Trophoblast cell (in vitro differentiated cells and primary cell): ENCODE results near the gene CHST15.

Source experiments
- DNase-seq, 2 donors: peaks; one replicate each; pipeline ENCODE4 v3.0.0-alpha.2; 2016
- H2AFZ ChIP-seq: 2 replicates; pipeline ENCODE4 v1.6.1; 2013; ENCODE audit warnings: low read length, moderate library complexity, mild to moderate bottlenecking; ENCODE audit not compliant: insufficient read depth, poor library complexity
- H2AK5ac ChIP-seq: 2 replicates; pipeline ENCODE4 v1.6.1; 2013; ENCODE audit warnings: mild to moderate bottlenecking, low read length
- H2BK120ac ChIP-seq: 2 replicates; pipeline ENCODE4 v1.6.1; 2013; ENCODE audit warnings: low read length, mild to moderate bottlenecking, moderate library complexity; ENCODE audit not compliant: insufficient read depth, poor library complexity
- H2BK12ac ChIP-seq: 2 replicates; pipeline ENCODE4 v1.6.1; 2013; ENCODE audit warnings: mild to moderate bottlenecking, low read length, moderate library complexity
- H2BK5ac ChIP-seq: 2 replicates; pipeline ENCODE4 v1.6.1; 2013; ENCODE audit warnings: low read length, low read depth, moderate library complexity, mild to moderate bottlenecking; ENCODE audit not compliant: poor library complexity
- H3K14ac ChIP-seq: 2 replicates; pipeline ENCODE4 v1.6.1; 2013; ENCODE audit warnings: mild to moderate bottlenecking, low read length
- H3K18ac ChIP-seq: 2 replicates; pipeline ENCODE4 v1.6.1; 2013; ENCODE audit warnings: mild to moderate bottlenecking, low read length
- H3K23ac ChIP-seq: 2 replicates; pipeline ENCODE4 v1.6.1; 2013; ENCODE audit warnings: low read length
- H3K27ac ChIP-seq: 2 replicates; pipeline ENCODE4 v1.5.1; 2013; ENCODE audit warnings: low read depth, mild to moderate bottlenecking, inconsistent platforms, low read length, moderate library complexity
- H3K27me3 ChIP-seq: 2 replicates; pipeline ENCODE4 v1.6.1; 2013; ENCODE audit warnings: inconsistent platforms, mild to moderate bottlenecking, low read length, moderate library complexity; ENCODE audit not compliant: insufficient read depth
- H3K36me3 ChIP-seq, 2 experiments: 1 replicate in 1 of 2; 2 replicates in 1 of 2; pipeline ENCODE4 v1.6.1; 2013; ENCODE audit warnings: low read length in 2 of 2, mild to moderate bottlenecking in 2 of 2, moderate library complexity in 1 of 2; ENCODE audit not compliant: insufficient read depth in 2 of 2, control insufficient read depth in 1 of 2
- H3K4ac ChIP-seq: 2 replicates; pipeline ENCODE4 v1.6.1; 2013; ENCODE audit warnings: low read depth, mild to moderate bottlenecking, low read length, moderate library complexity
- H3K4me1 ChIP-seq, 2 experiments: 1 replicate in 1 of 2; 2 replicates in 1 of 2; pipeline ENCODE4 v1.6.1; 2013; ENCODE audit warnings: low read length in 2 of 2, mild to moderate bottlenecking in 2 of 2, moderate library complexity in 1 of 2; ENCODE audit not compliant: insufficient read depth in 2 of 2, control insufficient read depth in 1 of 2
- H3K4me2 ChIP-seq: 2 replicates; pipeline ENCODE4 v1.6.1; 2013; ENCODE audit warnings: inconsistent platforms, mild to moderate bottlenecking, low read length, moderate library complexity
- H3K4me3 ChIP-seq: 2 replicates; pipeline ENCODE4 v1.5.1; 2013; ENCODE audit warnings: mild to moderate bottlenecking, low read depth, low read length, inconsistent platforms
- H3K79me1 ChIP-seq: one replicate; pipeline ENCODE4 v1.6.1; 2013; ENCODE audit warnings: low read length
- H3K79me2 ChIP-seq: 2 replicates; pipeline ENCODE4 v1.6.1; 2013; ENCODE audit warnings: low read length, mild to moderate bottlenecking; ENCODE audit not compliant: control insufficient read depth, insufficient read depth, poor library complexity
- H3K9ac ChIP-seq: 2 replicates; pipeline ENCODE4 v1.6.1; 2013; ENCODE audit warnings: mild to moderate bottlenecking, low read length
- H3K9me3 ChIP-seq: 2 replicates; pipeline ENCODE4 v1.6.1; 2013; ENCODE audit warnings: low read depth, mild to moderate bottlenecking, control low read depth, inconsistent platforms, low read length; ENCODE audit not compliant: insufficient read depth
- H4K12ac ChIP-seq: 2 replicates; pipeline ENCODE4 v1.6.1; 2013; ENCODE audit warnings: low read depth, mild to moderate bottlenecking, low read length, moderate library complexity
- H4K8ac ChIP-seq: 2 replicates; pipeline ENCODE4 v1.6.1; 2013; ENCODE audit warnings: low read depth, mild to moderate bottlenecking, low read length, moderate library complexity
- H4K91ac ChIP-seq: one replicate; pipeline ENCODE4 v1.6.1; 2013; ENCODE audit warnings: low read depth, mild to moderate bottlenecking, low read length, moderate library complexity
- WGBS: extraction: QIAGEN DNeasy Blood & Tissue Kit; methylation state at CpG from one replicate; pipeline ENCODE4 v1.1.7; 2013; ENCODE audit warnings: missing lambda C conversion rate; ENCODE audit not compliant: insufficient read length, insufficient coverage; ENCODE audit errors: extremely low coverage; 5-methylcytosine and 5-hydroxymethylcytosine counted together

CHST15 gene

DNA sequence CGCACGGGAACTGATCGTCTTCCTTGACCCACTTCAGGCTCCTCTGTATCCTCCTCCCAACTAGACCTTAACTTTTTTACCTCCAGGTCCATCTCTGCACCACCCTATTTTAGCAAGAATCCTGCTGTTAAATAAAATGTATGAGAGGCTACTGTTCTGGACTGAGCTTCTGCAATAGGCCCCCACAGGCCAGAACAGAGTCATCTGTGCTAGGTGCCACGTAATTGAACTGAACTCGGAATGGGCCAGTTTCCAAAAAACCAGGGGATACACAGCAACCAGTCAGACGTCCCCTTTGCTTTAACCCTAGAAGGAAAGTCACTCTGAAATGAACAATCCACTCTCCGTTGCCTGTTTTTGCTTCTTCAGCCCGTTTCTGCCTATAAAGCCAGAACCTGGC is 71.3 kb downstream of the CHST15 start:
- no CpG with 5 or more reads among the region's 8 CpGs for WGBS
- no peak overlapping the region for H4K91ac ChIP-seq
- no peak overlapping the region for H2AK5ac ChIP-seq
- peaks cover 0 to 2% of the 10 kb centered on the region in 2 experiments for H3K4me1 ChIP-seq
- H3K9ac ChIP-seq = no peak overlapping the region
- no peak overlapping the region for H3K4ac ChIP-seq
- H3K79me1 ChIP-seq = no peaks in the 10 kb centered on the region
- no peaks in the 10 kb centered on the region for H3K36me3 ChIP-seq
- H3K27ac ChIP-seq = no peak overlapping the region
- DNase-seq = no peak
- no peak overlapping the region for H2BK120ac ChIP-seq
- no peaks in the 10 kb centered on the region for H3K27me3 ChIP-seq
- no peak overlapping the region for H3K4me2 ChIP-seq
- no peak overlapping the region for H3K23ac ChIP-seq
- no peak overlapping the region for H4K8ac ChIP-seq
- no peak overlapping the region for H3K14ac ChIP-seq
- H3K4me3 ChIP-seq = no peak overlapping the region
- no peak overlapping the region for H2AFZ ChIP-seq
- no peaks in the 10 kb centered on the region for H3K79me2 ChIP-seq
- H2BK12ac ChIP-seq = no peak overlapping the region
- no peak overlapping the region for H4K12ac ChIP-seq
- H3K9me3 ChIP-seq = no peaks in the 10 kb centered on the region
- no peak overlapping the region for H2BK5ac ChIP-seq
- H3K18ac ChIP-seq = no peak overlapping the region

DNA sequence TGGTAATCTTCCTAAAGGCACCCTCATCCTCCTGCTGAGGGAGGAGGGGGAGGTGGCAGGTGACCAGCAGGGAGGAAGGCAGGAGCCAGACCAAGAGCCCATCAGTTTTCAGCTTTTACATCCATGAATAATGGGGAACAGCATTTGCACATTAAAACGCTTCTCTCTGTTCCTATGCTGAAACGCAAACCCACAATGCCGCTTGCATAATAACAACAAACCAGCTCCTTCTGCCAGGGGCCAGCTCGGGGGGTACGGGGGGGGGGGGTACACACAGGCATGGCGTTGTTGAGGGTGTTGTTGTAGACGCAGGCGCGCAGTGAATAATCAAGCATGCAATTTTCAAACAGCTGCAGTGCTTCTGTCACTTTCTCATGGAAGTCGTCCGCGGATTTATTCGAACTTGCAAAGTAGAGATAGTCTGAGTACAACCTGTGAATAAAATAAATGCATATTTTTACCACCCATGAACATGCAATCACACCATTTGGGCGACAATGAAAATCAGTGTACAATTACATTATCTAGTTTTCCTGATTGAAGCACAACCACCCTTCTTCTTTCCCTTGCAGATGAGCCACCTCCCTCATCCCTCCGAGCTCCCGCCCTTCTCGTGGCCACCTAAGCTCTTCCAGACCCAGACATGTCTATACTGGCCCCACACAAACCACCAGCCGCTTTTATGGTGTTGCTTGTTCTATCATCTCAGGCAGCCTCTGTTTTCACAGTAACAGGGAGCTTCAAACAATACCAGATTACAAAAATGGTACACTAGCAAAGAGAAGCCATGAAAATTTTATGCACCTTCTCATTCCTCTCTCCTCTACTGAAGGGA is 72.2 kb downstream of the CHST15 start:
- Histone ChIP-seq H2BK120ac (no peak overlapping the region), H3K4ac (no peak overlapping the region), H3K79me2 (no peaks in the 10 kb centered on the region), H3K27ac (no peak overlapping the region), H2AFZ (no peak overlapping the region), H3K4me2 (no peak overlapping the region), H3K27me3 (no peaks in the 10 kb centered on the region), H2BK5ac (no peak overlapping the region), H2BK12ac (no peak overlapping the region), H4K12ac (no peak overlapping the region), H3K18ac (no peak overlapping the region), H3K4me3 (no peak overlapping the region), H3K23ac (no peak overlapping the region), H3K4me1 (peaks cover 0 to 2% of the 10 kb centered on the region in 2 experiments), H3K79me1 (no peaks in the 10 kb centered on the region), H4K8ac (no peak overlapping the region), H3K14ac (no peak overlapping the region), H3K9ac (no peak overlapping the region), H4K91ac (no peak overlapping the region), H3K36me3 (no peaks in the 10 kb centered on the region), H3K9me3 (no peaks in the 10 kb centered on the region), H2AK5ac (no peak overlapping the region)
- DNase-seq = no peak
- WGBS = no CpG with 5 or more reads among the region's 18 CpGs

- Histone ChIP-seq H3K4me2 (no peak overlapping the region), H3K14ac (no peak overlapping the region), H2BK5ac (no peak overlapping the region), H3K4ac (no peak overlapping the region), H3K9ac (no peak overlapping the region), H3K79me1 (no peaks in the 10 kb centered on the region), H4K8ac (no peak overlapping the region), H2BK120ac (no peak overlapping the region), H3K9me3 (no peaks in the 10 kb centered on the region), H3K4me1 (peaks cover 0 to 2% of the 10 kb centered on the region in 2 experiments), H3K27me3 (no peaks in the 10 kb centered on the region), H4K12ac (no peak overlapping the region), H2AFZ (no peak overlapping the region), H3K79me2 (no peaks in the 10 kb centered on the region), H3K36me3 (no peaks in the 10 kb centered on the region), H3K23ac (no peak overlapping the region), H3K27ac (no peak overlapping the region), H4K91ac (no peak overlapping the region), H2BK12ac (no peak overlapping the region), H2AK5ac (no peak overlapping the region), H3K18ac (no peak overlapping the region), H3K4me3 (no peak overlapping the region)
- WGBS = no CpG with 5 or more reads among the region's 13 CpGs
- no peak for DNase-seq
Measured at GRCh38 chr10:124019886-124020797, 73.3 kb downstream of the CHST15 start.

DNA sequence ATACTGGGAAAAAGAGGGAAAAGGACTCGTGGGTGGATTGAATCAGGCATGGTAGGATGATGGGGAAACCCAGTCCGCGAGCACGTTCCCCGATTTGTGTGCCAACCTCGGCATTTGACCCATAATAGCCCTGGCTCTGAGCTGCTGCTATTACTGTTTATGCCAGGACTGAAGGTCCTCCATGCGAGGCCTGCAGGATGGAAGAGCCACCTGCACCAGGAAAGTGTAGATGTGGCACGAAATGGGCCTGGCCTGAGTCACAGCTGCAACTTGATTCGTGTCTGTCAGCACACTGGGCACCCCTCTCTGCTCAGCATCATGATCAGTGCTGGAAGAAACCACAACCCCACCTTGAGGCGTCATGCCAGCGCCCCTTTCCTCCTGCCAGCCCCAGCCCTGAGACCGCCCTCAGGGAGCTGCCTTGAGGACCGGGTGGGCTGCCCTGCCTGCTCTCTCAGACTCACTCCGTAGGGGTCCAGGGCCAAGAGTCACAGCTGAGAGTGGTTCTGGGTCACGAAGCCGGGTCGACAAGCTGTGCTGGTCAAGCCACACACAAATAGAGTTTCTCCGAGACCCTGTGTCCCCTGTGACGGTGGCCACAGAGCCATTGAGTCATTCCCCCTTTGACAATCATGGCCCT is 74.4 kb downstream of the CHST15 start:
- Histone ChIP-seq H3K9me3 (no peaks in the 10 kb centered on the region), H3K4me2 (no peak overlapping the region), H4K12ac (no peak overlapping the region), H3K27me3 (no peaks in the 10 kb centered on the region), H3K4me1 (peaks cover 0 to 2% of the 10 kb centered on the region in 2 experiments), H4K91ac (no peak overlapping the region), H3K79me1 (no peaks in the 10 kb centered on the region), H2BK5ac (no peak overlapping the region), H3K23ac (no peak overlapping the region), H3K4ac (no peak overlapping the region), H3K9ac (no peak overlapping the region), H3K79me2 (no peaks in the 10 kb centered on the region), H3K4me3 (no peak overlapping the region), H2AK5ac (no peak overlapping the region), H3K27ac (no peak overlapping the region), H3K36me3 (no peaks in the 10 kb centered on the region), H3K18ac (no peak overlapping the region), H2BK12ac (no peak overlapping the region), H3K14ac (no peak overlapping the region), H2AFZ (no peak overlapping the region), H2BK120ac (no peak overlapping the region), H4K8ac (no peak overlapping the region)
- WGBS = no CpG with 5 or more reads among the region's 19 CpGs
- no peak for DNase-seq
